Neuronal stem cell (in vitro differentiated cells): ENCODE results near the gene NDUFS7.

Experiments
- DNase-seq: peaks from one replicate; pipeline ENCODE4 v3.0.0-alpha.2; 2013; ENCODE audit warnings: low spot score
- H2AFZ ChIP-seq: one replicate; pipeline ENCODE4 v1.6.1; 2013; ENCODE audit warnings: mild to moderate bottlenecking, low read length, inconsistent platforms
- H2AK5ac ChIP-seq: 2 replicates; pipeline ENCODE4 v1.6.1; 2013; ENCODE audit warnings: low read depth, mild to moderate bottlenecking, inconsistent platforms, low read length, moderate library complexity, mixed read lengths
- H2BK120ac ChIP-seq: 2 replicates; pipeline ENCODE4 v1.6.1; 2013; ENCODE audit warnings: low read depth, mild to moderate bottlenecking, inconsistent platforms, low read length, moderate library complexity, mixed read lengths
- H2BK12ac ChIP-seq: one replicate; pipeline ENCODE4 v1.6.1; 2013; ENCODE audit warnings: low read length, inconsistent platforms
- H2BK15ac ChIP-seq: 2 replicates; pipeline ENCODE4 v1.6.1; 2013; ENCODE audit warnings: mild to moderate bottlenecking, low read length, inconsistent platforms, mixed read lengths
- H2BK5ac ChIP-seq: one replicate; pipeline ENCODE4 v1.6.1; 2013; ENCODE audit warnings: inconsistent platforms, mild to moderate bottlenecking, low read length, moderate library complexity
- H3K14ac ChIP-seq: one replicate; pipeline ENCODE4 v1.6.1; 2013; ENCODE audit warnings: low read length, inconsistent platforms
- H3K18ac ChIP-seq: 2 replicates; pipeline ENCODE4 v1.6.1; 2013; ENCODE audit warnings: low read length, inconsistent platforms
- H3K23ac ChIP-seq: 2 replicates; pipeline ENCODE4 v1.6.1; 2013; ENCODE audit warnings: low read depth, mild to moderate bottlenecking, mixed read lengths, low read length, inconsistent platforms; ENCODE audit not compliant: poor library complexity
- H3K27ac ChIP-seq: replicated peaks from 3 replicates; pipeline ENCODE4 v1.5.1; 2013; ENCODE audit warnings: low read length, inconsistent platforms
- H3K27me3 ChIP-seq, 3 experiments: 2 replicates each; pipeline ENCODE4 v1.6.1; 2013; ENCODE audit warnings: low read length in 3 of 3, mild to moderate bottlenecking in 2 of 3, inconsistent platforms in 1 of 3, low read depth in 1 of 3, mixed read lengths in 1 of 3, moderate library complexity in 1 of 3; ENCODE audit not compliant: control insufficient read depth in 3 of 3, insufficient read depth in 3 of 3
- H3K36me3 ChIP-seq, 2 donors: replicated peaks in 1 of 2; 2 replicates each; pipeline ENCODE4 v1.6.1; 2013; ENCODE audit warnings: low read length in 2 of 2; ENCODE audit not compliant: control insufficient read depth in 2 of 2, insufficient read depth in 2 of 2
- H3K4ac ChIP-seq: 2 replicates; pipeline ENCODE4 v1.6.1; 2013; ENCODE audit warnings: inconsistent platforms, mild to moderate bottlenecking, low read length, moderate library complexity
- H3K4me1 ChIP-seq, 2 donors: 1 replicate in 1 of 2; 2 replicates in 1 of 2; pipeline ENCODE4 v1.6.1; 2013; ENCODE audit warnings: low read length in 2 of 2, low read depth in 1 of 2; ENCODE audit not compliant: control insufficient read depth in 2 of 2, insufficient read depth in 1 of 2
- H3K4me2 ChIP-seq: one replicate; pipeline ENCODE4 v1.6.1; 2013; ENCODE audit warnings: mild to moderate bottlenecking, low read length, inconsistent platforms; ENCODE audit not compliant: insufficient read depth, poor library complexity, severe bottlenecking
- H3K4me3 ChIP-seq, 2 donors: 2 replicates each; pipeline ENCODE4 v1.5.1; 2013; ENCODE audit warnings: low read length in 2 of 2, mild to moderate bottlenecking in 2 of 2, inconsistent platforms in 1 of 2, moderate library complexity in 1 of 2
- H3K79me1 ChIP-seq: one replicate; pipeline ENCODE4 v1.6.1; 2013; ENCODE audit warnings: low read depth, mild to moderate bottlenecking, inconsistent platforms, low read length, moderate library complexity
- H3K9ac ChIP-seq: one replicate; pipeline ENCODE4 v1.6.1; 2013; ENCODE audit warnings: mild to moderate bottlenecking, low read depth, low read length, inconsistent platforms; ENCODE audit not compliant: poor library complexity
- H3K9me3 ChIP-seq, 2 donors: replicated peaks in 1 of 2; 2 replicates each; pipeline versions ENCODE3 to v1.6.1; 2013; ENCODE audit warnings: low read length in 2 of 2, mild to moderate bottlenecking in 2 of 2, inconsistent platforms in 1 of 2, low read depth in 1 of 2, mixed read lengths in 1 of 2, moderate library complexity in 1 of 2; ENCODE audit not compliant: control insufficient read depth in 2 of 2, insufficient read depth in 1 of 2
- H4K8ac ChIP-seq: one replicate; pipeline ENCODE4 v1.6.1; 2013; ENCODE audit warnings: low read depth, mild to moderate bottlenecking, inconsistent platforms, low read length, moderate library complexity
- H4K91ac ChIP-seq: one replicate; pipeline ENCODE4 v1.6.1; 2013; ENCODE audit warnings: low read length, low read depth, mild to moderate bottlenecking, inconsistent platforms; ENCODE audit not compliant: poor library complexity
- WGBS, 2 donors: extraction: QIAGEN DNeasy Blood & Tissue Kit; methylation state at CpG; one replicate each; pipeline ENCODE4 v1.1.7; 2013; ENCODE audit warnings: missing lambda C conversion rate in 2 of 2, mixed read lengths in 1 of 2; ENCODE audit not compliant: insufficient read length in 2 of 2, insufficient replicate concordance in 1 of 2; ENCODE audit errors: extremely low coverage in 2 of 2; 5-methylcytosine and 5-hydroxymethylcytosine counted together

Gene NDUFS7

GRCh38 chr19:1441677-1442438 is 58.2 kb downstream of the NDUFS7 start:
- Histone ChIP-seq H3K14ac (no peak overlapping the region), H4K91ac (no peak overlapping the region), H2BK5ac (no peak overlapping the region), H3K9ac (no peak overlapping the region), H3K79me1 (peaks cover 21% of the 10 kb centered on the region), H2BK15ac (no peak overlapping the region), H3K36me3 (peaks cover 30 to 43% of the 10 kb centered on the region in 2 donors), H3K4ac (no peak overlapping the region), H3K4me3 (no peak overlapping the region), H2BK120ac (no peak overlapping the region), H4K8ac (no peak overlapping the region), H2AFZ (no peak overlapping the region), H3K27ac (no peak overlapping the region), H3K9me3 (peaks cover 0 to 2% of the 10 kb centered on the region in 2 donors), H3K27me3 (peaks cover 0 to 4% (median 0%) of the 10 kb centered on the region in 3 experiments), H2AK5ac (no peak overlapping the region), H3K18ac (no peak overlapping the region), H3K4me2 (no peak overlapping the region), H3K23ac (no peak overlapping the region), H2BK12ac (no peak overlapping the region), H3K4me1 (peaks cover 6 to 7% of the 10 kb centered on the region in 2 donors)
- DNase-seq, result no peak
- no CpG with 5 or more reads among the region's 25 CpGs for WGBS, 2 donors
